Endothelial cell of umbilical vein (primary cell): ENCODE measurements around the gene TUT7. TPM values are rescaled to one million over a fixed set of nuclear protein-coding genes. Genes with fewer than 3 reads are reported as not detected.

Source experiments
- BruUV-seq: library from RNA; stranded (reverse); fragments of 400-500 nt; replicated peaks from 2 replicates; lab custom pipeline; 2021; lab: Mats Ljungman, UMichigan
- CTCF ChIA-PET: fragments of 300-600, 350-600 bp; sonication (Branson Sonifier 250); formaldehyde crosslinking; loops from one replicate; lab custom pipeline; 2021; ENCODE audit warnings: antibody characterized with exemption, inconsistent platforms; lab: Charles Lee
- POLR2A ChIA-PET: fragments of 300-600, 350-600 bp; sonication (Branson Sonifier 250); formaldehyde crosslinking; loops from one replicate; lab custom pipeline; 2021; ENCODE audit warnings: antibody characterized with exemption, inconsistent platforms; lab: Charles Lee
- DNase-seq: peaks from one replicate; pipeline ENCODE4 v3.0.0-alpha.2; 2011; ENCODE audit warnings: low read depth, low spot score
- FAIRE-seq: peaks from 2 replicates; lab custom pipeline; 2011; peaks lifted over from hg19 to GRCh38; lab: Jason Lieb, UNC
- H2AFZ ChIP-seq: 2 replicates; pipeline ENCODE4 v1.6.0; 2012; ENCODE audit warnings: low read depth, low read length, control low read depth, inconsistent platforms
- H3K27ac ChIP-seq: 2 replicates; pipeline ENCODE4 v1.5.1; 2011; ENCODE audit warnings: low read depth, mild to moderate bottlenecking, control low read depth, low read length, moderate library complexity; ENCODE audit not compliant: insufficient read depth
- H3K27me3 ChIP-seq, 2 experiments: 2 replicates each; pipeline versions ENCODE4 v1.6.0 to v1.6.1; 2011; ENCODE audit warnings: low read length in 2 of 2, mixed read lengths in 1 of 2; ENCODE audit not compliant: control insufficient read depth in 2 of 2, insufficient read depth in 2 of 2
- H3K36me3 ChIP-seq, 2 experiments: 2 replicates in 1 of 2; 3 replicates in 1 of 2; pipeline ENCODE4 v1.5.1; 2011; ENCODE audit warnings: low read length in 2 of 2, mild to moderate bottlenecking in 1 of 2, moderate library complexity in 1 of 2; ENCODE audit not compliant: control insufficient read depth in 2 of 2, insufficient read depth in 2 of 2; ENCODE audit errors: extremely low read depth in 1 of 2
- H3K4me1 ChIP-seq: 3 replicates; pipeline ENCODE4 v1.5.1; 2011; ENCODE audit warnings: mild to moderate bottlenecking, low read length; ENCODE audit not compliant: control insufficient read depth, insufficient read depth; ENCODE audit errors: extremely low read depth
- H3K4me2 ChIP-seq: 2 replicates; pipeline ENCODE4 v1.6.1; 2011; ENCODE audit warnings: low read length, control low read depth, mixed read lengths; ENCODE audit not compliant: insufficient read depth
- H3K4me3 ChIP-seq, 3 experiments: fragments of 200-600 bp in 1 of 3; sonication (generic), shearing (Covaris generic) in 1 of 3; replicated peaks in 1 of 3; 2 replicates each; pipeline ENCODE4 v1.5.1; 2011 to 2016; ENCODE audit warnings: control low read depth in 3 of 3, low read length in 3 of 3, mild to moderate bottlenecking in 2 of 3, inconsistent platforms in 1 of 3, low read depth in 1 of 3, moderate library complexity in 1 of 3; ENCODE audit not compliant: insufficient read depth in 1 of 3
- H3K79me2 ChIP-seq: 2 replicates; pipeline ENCODE4 v1.6.0; 2012; ENCODE audit warnings: low read length, inconsistent platforms; ENCODE audit not compliant: control insufficient read depth, insufficient read depth
- H3K9ac ChIP-seq: replicated peaks from 2 replicates; pipeline ENCODE3; 2011; ENCODE audit warnings: low read length, control low read depth; ENCODE audit not compliant: insufficient read depth; ENCODE audit errors: extremely low read depth
- H3K9me1 ChIP-seq: replicated peaks from 3 replicates; pipeline ENCODE4 v1.6.0; 2011; ENCODE audit warnings: mild to moderate bottlenecking, low read length; ENCODE audit not compliant: control insufficient read depth, insufficient read depth; ENCODE audit errors: extremely low read depth
- H3K9me3 ChIP-seq: replicated peaks from 2 replicates; pipeline ENCODE4 v1.5.1; 2012; ENCODE audit warnings: low read length, inconsistent platforms; ENCODE audit not compliant: control insufficient read depth, insufficient read depth
- H4K20me1 ChIP-seq: replicated peaks from 2 replicates; pipeline ENCODE3; 2011; ENCODE audit warnings: mild to moderate bottlenecking, low read length; ENCODE audit not compliant: control insufficient read depth, insufficient read depth; ENCODE audit errors: extremely low read depth
- CTCF ChIP-seq, 2 donors: IDR thresholded peaks; 1 replicate in 1 of 2; 2 replicates in 1 of 2; pipeline ENCODE4 v1.5.1; 2011; ENCODE audit warnings: low read length in 2 of 2, mild to moderate bottlenecking in 2 of 2, moderate library complexity in 2 of 2, control low read depth in 1 of 2, inconsistent platforms in 1 of 2, low read depth in 1 of 2; ENCODE audit not compliant: insufficient read depth in 1 of 2; ENCODE audit errors: extremely low read depth in 1 of 2
- EZH2 ChIP-seq: IDR thresholded peaks from 2 replicates; pipeline ENCODE4 v1.6.1; 2012; ENCODE audit warnings: borderline replicate concordance, low read depth, mild to moderate bottlenecking, moderate library complexity, low read length, inconsistent platforms; ENCODE audit not compliant: severe bottlenecking
- FOS ChIP-seq: IDR thresholded peaks from 2 replicates; pipeline ENCODE4 v1.6.1; 2011; ENCODE audit warnings: mild to moderate bottlenecking, low read length, moderate library complexity, borderline replicate concordance; ENCODE audit not compliant: insufficient read depth
- GATA2 ChIP-seq: IDR thresholded peaks from 2 replicates; pipeline ENCODE4 v1.7.0; 2011; ENCODE audit warnings: low read depth, mild to moderate bottlenecking, moderate library complexity, mixed read lengths, low read length; ENCODE audit not compliant: insufficient read length, insufficient read depth
- JUN ChIP-seq: IDR thresholded peaks from 2 replicates; pipeline ENCODE4 v1.6.1; 2011; ENCODE audit warnings: borderline replicate concordance, low read depth; ENCODE audit not compliant: insufficient read length, insufficient read depth
- MAX ChIP-seq: IDR thresholded peaks from 2 replicates; pipeline ENCODE4 v1.6.1; 2011; ENCODE audit not compliant: insufficient read depth, insufficient read length
- MYC ChIP-seq: IDR thresholded peaks from one replicate; pipeline ENCODE4 v1.6.1; 2011; ENCODE audit warnings: mild to moderate bottlenecking, low read depth, low read length
- POLR2A ChIP-seq: IDR thresholded peaks from 2 replicates; pipeline ENCODE4 v1.6.1; 2012; ENCODE audit warnings: low read depth, mild to moderate bottlenecking, control low read depth, low read length
- POLR2AphosphoS5 ChIP-seq: IDR thresholded peaks from 2 replicates; pipeline ENCODE4 v1.6.1; 2012; ENCODE audit warnings: low read depth, mild to moderate bottlenecking, control low read depth, low read length, moderate library complexity; ENCODE audit not compliant: insufficient read depth
- dilution Hi-C: fragments of 300-500 bp; cut with MboI; formaldehyde crosslinking; loops from one replicate; pipeline ENCODE4 v1.15.0; 2019; ENCODE audit warnings: low sequenced_read_pairs; ENCODE audit not compliant: extremely low pct_ligation_motif_present
- intact Hi-C: fragments of 100-400 bp; cut with micrococcal nuclease; formaldehyde crosslinking; loops from one replicate; pipeline ENCODE4 v1.10.0; 2022
- polyA plus RNA-seq, 4 experiments: library from polyadenylated mRNA; depleted of rRNA in 3 of 4; stranded (reverse) in 3 of 4; unstranded in 1 of 4; fragments of >200 nt; gene quantifications; 2 replicates each; pipeline versions ENCODE4 v1.2.1 to v1.2.3, GENCODE V29; 2011 to 2012; ENCODE audit warnings: missing spikeins in 1 of 4
- total RNA-seq: library from RNA; stranded (reverse); gene quantifications from 2 replicates; pipeline ENCODE4 v1.2.3, GENCODE V29; 2021

The TUT7 gene
- total and polyA plus RNA-seq, 2 donors (not counting 3 experiments of a cell fraction or from before 2014, with no cell fraction given) = 5.1 to 19.0 TPM

- BruUV-seq = no TSS peak
- Histone ChIP-seq H3K27me3 (peaks cover 0 to 5% of the 10 kb centered on the region in 2 experiments), H3K4me2 (no peak overlapping the region), H3K4me1 (peaks cover 2% of the 10 kb centered on the region), H3K9me3 (no peaks in the 10 kb centered on the region), H3K4me3 (no peak overlapping the region), H3K36me3 (no peaks in the 10 kb centered on the region), H3K27ac (no peak overlapping the region), H2AFZ (no peak overlapping the region), H3K79me2 (no peaks in the 10 kb centered on the region), H3K9me1 (no peaks in the 10 kb centered on the region), H4K20me1 (no peaks in the 10 kb centered on the region), H3K9ac (no peak overlapping the region)
- CTCF ChIA-PET = no interaction called here
- TF ChIP-seq CTCF (IDR thresholded peaks at IDR 0.05; ENCODE audit: extremely low read depth in 1 of 2, insufficient read depth in 1 of 2, low read depth in 1 of 2, low read length in 2 of 2) = no peak
- no peak for TF ChIP-seq JUN
- no peak for TF ChIP-seq FOS
- TF ChIP-seq GATA2 = no peak
- no peak for TF ChIP-seq MAX
- no peak for TF ChIP-seq POLR2AphosphoS5
- no peak for TF ChIP-seq EZH2
- no peak for TF ChIP-seq POLR2A
- TF ChIP-seq MYC = no peak
- DNase-seq (no peak), FAIRE-seq (no peak)
- intact Hi-C loops (loop anchor here (5.0 to 10.0 kb wide), 2 partner anchors 53 to 155 kb away; no protein-coding TSS in a partner anchor), dilution Hi-C loops (no loop called here)
- POLR2A ChIA-PET = no interaction called here
Observed at GRCh38 chr9:86359151-86359879, 5.1 kb upstream of the TUT7 start.
